HL-60 (cell line): ENCODE results near the gene B9D2.
A peak's percentile ranks its signal among the peaks of the same experiment; 100 is the strongest.

Experiments used
- GABPA ChIP-seq: IDR thresholded peaks from 2 replicates; pipeline ENCODE4 v1.6.1; 2012; ENCODE audit warnings: low read depth
- POLR2AphosphoS5 ChIP-seq: IDR thresholded peaks from 2 replicates; pipeline ENCODE4 v1.6.1; 2012; ENCODE audit warnings: low read depth
- SPI1 ChIP-seq: IDR thresholded peaks from 2 replicates; pipeline ENCODE4 v1.6.1; 2012; ENCODE audit warnings: low read depth, mild to moderate bottlenecking, borderline replicate concordance
- TF ChIP-seq, protein P1 (sequence below): IDR thresholded peaks from one replicate; pipeline ENCODE4 v1.5.1; 2011; ENCODE audit warnings: low read length, control low read depth, inconsistent platforms; ENCODE audit not compliant: insufficient read depth
- TF ChIP-seq, protein P2 (sequence below): IDR thresholded peaks from 2 replicates; pipeline ENCODE4 v1.6.1; 2012; ENCODE audit warnings: low read depth; ENCODE audit not compliant: insufficient replicate concordance

DNA sequence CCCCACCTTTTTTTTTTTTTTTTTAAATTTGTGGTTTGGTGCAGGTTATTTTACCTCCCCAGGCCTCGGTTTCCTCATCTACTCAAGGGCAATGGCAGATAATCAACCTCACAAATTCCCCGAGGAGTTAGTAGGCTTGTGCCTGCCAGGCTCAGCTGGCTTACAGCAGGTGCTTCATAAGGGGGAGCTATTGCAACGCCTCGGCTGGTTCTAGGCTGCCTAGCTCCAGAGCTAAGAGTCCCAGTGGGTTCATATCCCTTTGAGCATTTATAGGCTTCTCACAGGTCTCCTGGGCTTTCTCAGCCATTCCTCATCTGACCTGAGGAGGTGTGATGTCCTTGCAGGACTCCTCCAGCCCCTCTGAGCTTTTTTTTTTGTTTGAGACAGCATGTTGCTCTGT, 44.3 kb upstream of the B9D2 start:
- TF ChIP-seq POLR2AphosphoS5 (no peak), GABPA (no peak), SPI1 (no peak)
- TF ChIP-seq, protein P1, sequence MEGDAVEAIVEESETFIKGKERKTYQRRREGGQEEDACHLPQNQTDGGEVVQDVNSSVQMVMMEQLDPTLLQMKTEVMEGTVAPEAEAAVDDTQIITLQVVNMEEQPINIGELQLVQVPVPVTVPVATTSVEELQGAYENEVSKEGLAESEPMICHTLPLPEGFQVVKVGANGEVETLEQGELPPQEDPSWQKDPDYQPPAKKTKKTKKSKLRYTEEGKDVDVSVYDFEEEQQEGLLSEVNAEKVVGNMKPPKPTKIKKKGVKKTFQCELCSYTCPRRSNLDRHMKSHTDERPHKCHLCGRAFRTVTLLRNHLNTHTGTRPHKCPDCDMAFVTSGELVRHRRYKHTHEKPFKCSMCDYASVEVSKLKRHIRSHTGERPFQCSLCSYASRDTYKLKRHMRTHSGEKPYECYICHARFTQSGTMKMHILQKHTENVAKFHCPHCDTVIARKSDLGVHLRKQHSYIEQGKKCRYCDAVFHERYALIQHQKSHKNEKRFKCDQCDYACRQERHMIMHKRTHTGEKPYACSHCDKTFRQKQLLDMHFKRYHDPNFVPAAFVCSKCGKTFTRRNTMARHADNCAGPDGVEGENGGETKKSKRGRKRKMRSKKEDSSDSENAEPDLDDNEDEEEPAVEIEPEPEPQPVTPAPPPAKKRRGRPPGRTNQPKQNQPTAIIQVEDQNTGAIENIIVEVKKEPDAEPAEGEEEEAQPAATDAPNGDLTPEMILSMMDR: peak; percentile 33
- TF ChIP-seq, protein P2, sequence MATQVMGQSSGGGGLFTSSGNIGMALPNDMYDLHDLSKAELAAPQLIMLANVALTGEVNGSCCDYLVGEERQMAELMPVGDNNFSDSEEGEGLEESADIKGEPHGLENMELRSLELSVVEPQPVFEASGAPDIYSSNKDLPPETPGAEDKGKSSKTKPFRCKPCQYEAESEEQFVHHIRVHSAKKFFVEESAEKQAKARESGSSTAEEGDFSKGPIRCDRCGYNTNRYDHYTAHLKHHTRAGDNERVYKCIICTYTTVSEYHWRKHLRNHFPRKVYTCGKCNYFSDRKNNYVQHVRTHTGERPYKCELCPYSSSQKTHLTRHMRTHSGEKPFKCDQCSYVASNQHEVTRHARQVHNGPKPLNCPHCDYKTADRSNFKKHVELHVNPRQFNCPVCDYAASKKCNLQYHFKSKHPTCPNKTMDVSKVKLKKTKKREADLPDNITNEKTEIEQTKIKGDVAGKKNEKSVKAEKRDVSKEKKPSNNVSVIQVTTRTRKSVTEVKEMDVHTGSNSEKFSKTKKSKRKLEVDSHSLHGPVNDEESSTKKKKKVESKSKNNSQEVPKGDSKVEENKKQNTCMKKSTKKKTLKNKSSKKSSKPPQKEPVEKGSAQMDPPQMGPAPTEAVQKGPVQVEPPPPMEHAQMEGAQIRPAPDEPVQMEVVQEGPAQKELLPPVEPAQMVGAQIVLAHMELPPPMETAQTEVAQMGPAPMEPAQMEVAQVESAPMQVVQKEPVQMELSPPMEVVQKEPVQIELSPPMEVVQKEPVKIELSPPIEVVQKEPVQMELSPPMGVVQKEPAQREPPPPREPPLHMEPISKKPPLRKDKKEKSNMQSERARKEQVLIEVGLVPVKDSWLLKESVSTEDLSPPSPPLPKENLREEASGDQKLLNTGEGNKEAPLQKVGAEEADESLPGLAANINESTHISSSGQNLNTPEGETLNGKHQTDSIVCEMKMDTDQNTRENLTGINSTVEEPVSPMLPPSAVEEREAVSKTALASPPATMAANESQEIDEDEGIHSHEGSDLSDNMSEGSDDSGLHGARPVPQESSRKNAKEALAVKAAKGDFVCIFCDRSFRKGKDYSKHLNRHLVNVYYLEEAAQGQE: no peak
